Kidney (tissue), 14 donors: ENCODE data around the gene UBL4B. TPM values are rescaled to one million over a fixed set of nuclear protein-coding genes. Genes with fewer than 3 reads are reported as not detected.
A peak's percentile ranks its signal among the peaks of the same experiment; 100 is the strongest.

Source experiments
- DNase-seq, 5 donors: peaks; one replicate each; pipeline ENCODE4 v3.0.0-alpha.2; 2013 to 2020
- FAIRE-seq: peaks from 2 replicates; lab custom pipeline; 2012; peaks lifted over from hg19 to GRCh38; lab: Jason Lieb, UNC
- H3K27ac ChIP-seq, 2 donors: one replicate each; pipeline ENCODE4 v1.7.0; 2013; ENCODE audit warnings: low read depth in 2 of 2, low read length in 2 of 2, inconsistent platforms in 1 of 2
- H3K27me3 ChIP-seq: one replicate; pipeline ENCODE4 v1.7.1; 2013; ENCODE audit warnings: low read length, inconsistent platforms; ENCODE audit not compliant: control insufficient read depth, insufficient read depth
- H3K36me3 ChIP-seq, 3 donors: one replicate each; pipeline versions ENCODE4 v1.7.0 to v1.7.1; 2013; ENCODE audit warnings: low read length in 3 of 3, control low read depth in 1 of 3, inconsistent platforms in 1 of 3; ENCODE audit not compliant: insufficient read depth in 3 of 3, control insufficient read depth in 2 of 3
- H3K4me1 ChIP-seq, 3 donors: one replicate each; pipeline versions ENCODE4 v1.7.0 to v1.7.1; 2013; ENCODE audit warnings: low read length in 3 of 3, inconsistent platforms in 1 of 3, low read depth in 1 of 3; ENCODE audit not compliant: control insufficient read depth in 2 of 3, insufficient read depth in 2 of 3
- H3K4me3 ChIP-seq, 3 donors: one replicate each; pipeline versions ENCODE4 v1.7.0 to v1.8.1; 2013; ENCODE audit warnings: low read length in 3 of 3, control low read depth in 1 of 3, inconsistent platforms in 1 of 3
- H3K9ac ChIP-seq, 3 donors: one replicate each; pipeline versions ENCODE4 v1.7.0 to v1.7.1; 2013; ENCODE audit warnings: low read length in 3 of 3, control low read depth in 1 of 3, inconsistent platforms in 1 of 3
- H3K9me3 ChIP-seq, 3 donors: one replicate each; pipeline versions ENCODE4 v1.7.0 to v1.7.1; 2013; ENCODE audit warnings: low read length in 3 of 3, control low read depth in 1 of 3, inconsistent platforms in 1 of 3; ENCODE audit not compliant: control insufficient read depth in 2 of 3, insufficient read depth in 1 of 3
- CTCF ChIP-seq: IDR thresholded peaks from 3 replicates; pipeline ENCODE4 v1.5.1; 2012; ENCODE audit warnings: mild to moderate bottlenecking, moderate library complexity, borderline replicate concordance; ENCODE audit not compliant: insufficient read depth; ENCODE audit errors: extremely low read depth
- intact Hi-C: fragments of 100-400 bp; cut with DNase I; formaldehyde crosslinking; loops from one replicate; pipeline ENCODE4 v1.11.1; 2022
- polyA plus RNA-seq: library from polyadenylated mRNA; stranded (reverse); fragments of 350-450 nt; fragmentation: Illumina TruSeq; extraction: RNeasy Lipid Tissue Mini Kit (QIAGEN cat#74804); gene quantifications from one replicate; pipeline ENCODE4 v1.2.3, GENCODE V29; 2014; ENCODE audit warnings: low read depth, low replicate concordance; ENCODE audit not compliant: insufficient read depth
- total RNA-seq: library from RNA; stranded (reverse); fragmentation: NEBNext Ultra II Directional; extraction: Animal tissue kit (Norgen Biotek cat#: 25700); gene quantifications from one replicate; pipeline ENCODE4 v1.2.1, GENCODE V29; 2021
- donor health status: control.
- donor health status: control.
- donor health status: control.
- donor health status: control.
- donor health status: control.
- donor health status: DM: yes; HTN: yes; CAD: no.
- donor health status: Normal renal cell carcinoma (clear cell type).

Gene UBL4B
- total and polyA plus RNA-seq, 2 donors from 2014 or later, result not detected

GRCh38 chr1:110064576-110065337, 47.5 kb upstream of the UBL4B start:
- Histone ChIP-seq H3K9me3 (no peaks in the 10 kb centered on the region), H3K36me3 (no peaks in the 10 kb centered on the region), H3K27ac (no peak overlapping the region), H3K9ac (no peak overlapping the region), H3K27me3 (peaks cover 20% of the 10 kb centered on the region), H3K4me1 (peaks cover 0 to 4% (median 0%) of the 10 kb centered on the region in 3 donors), H3K4me3 (no peak overlapping the region)
- DNase-seq, result no peak
- FAIRE-seq, result no peak
- no peak for TF ChIP-seq CTCF
- intact Hi-C loops, result no loop called here

- Histone ChIP-seq H3K9me3 (no peaks in the 10 kb centered on the region), H3K4me1 (peaks cover 0 to 5% (median 0%) of the 10 kb centered on the region in 3 donors), H3K36me3 (no peaks in the 10 kb centered on the region), H3K9ac (no peak overlapping the region), H3K27ac (no peak overlapping the region), H3K27me3 (peaks cover 22% of the 10 kb centered on the region), H3K4me3 (no peak overlapping the region)
- DNase-seq (no peak), FAIRE-seq (no peak)
- no peak for TF ChIP-seq CTCF
- intact Hi-C loops, result no loop called here
These were observed 46.4 kb upstream of the UBL4B start for GRCh38 chr1:110065841-110066240.

GRCh38 chr1:110067479-110067892, 44.8 kb upstream of the UBL4B start:
- TF ChIP-seq CTCF, result no peak
- intact Hi-C loops, result no loop called here
- DNase-seq (peak in 2 of 5 donors; percentile 32 to 58), FAIRE-seq (no peak)
- Histone ChIP-seq H3K27me3 (peaks cover 39% of the 10 kb centered on the region), H3K9me3 (no peaks in the 10 kb centered on the region), H3K9ac (no peak overlapping the region), H3K4me3 (no peak overlapping the region), H3K36me3 (no peaks in the 10 kb centered on the region), H3K4me1 (peaks cover 0 to 5% (median 0%) of the 10 kb centered on the region in 3 donors), H3K27ac (no peak overlapping the region)
